CD4-positive, alpha-beta T cell (primary cell): ENCODE data around the gene PVALB. TPM values are rescaled to one million over a fixed set of nuclear protein-coding genes. Genes with fewer than 3 reads are reported as not detected.

Experiments used
- ATAC-seq: fragments of 200-7000 bp; cut with Tn5 transposase; one replicate; pipeline ENCODE4 v1.10.0; 2022; ENCODE audit warnings: mild to moderate bottlenecking; ENCODE audit not compliant: poor library complexity
- CTCF ChIA-PET: fragments of 350-600 bp; sonication (Branson Sonifier 250); formaldehyde crosslinking; loops from one replicate; lab custom pipeline; 2021; ENCODE audit warnings: antibody characterized with exemption, inconsistent platforms; lab: Charles Lee
- POLR2A ChIA-PET: fragments of 350-600 bp; sonication (Branson Sonifier 250); formaldehyde crosslinking; loops from one replicate; lab custom pipeline; 2021; ENCODE audit warnings: antibody characterized with exemption, inconsistent platforms; lab: Charles Lee
- DNase-seq, 14 experiments: peaks; one replicate each; pipeline ENCODE4 v3.0.0-alpha.2; 2013 to 2020; ENCODE audit warnings: mixed read lengths in 2 of 14
- H3K27ac ChIP-seq, 2 donors: one replicate each; pipeline versions ENCODE4 v1.5.1 to v1.7.0; 2013; ENCODE audit warnings: low read length in 2 of 2, low read depth in 1 of 2, mild to moderate bottlenecking in 1 of 2
- H3K27me3 ChIP-seq, 2 experiments: 1 replicate in 1 of 2; 2 replicates in 1 of 2; pipeline versions ENCODE4 v1.6.1 to v1.7.0; 2013; ENCODE audit warnings: low read length in 2 of 2, control low read depth in 1 of 2, mild to moderate bottlenecking in 1 of 2, moderate library complexity in 1 of 2; ENCODE audit not compliant: insufficient read depth in 2 of 2, control insufficient read depth in 1 of 2
- H3K36me3 ChIP-seq: one replicate; pipeline ENCODE4 v1.6.1; 2013; ENCODE audit warnings: low read length, control low read depth; ENCODE audit not compliant: insufficient read depth
- H3K4me1 ChIP-seq: one replicate; pipeline ENCODE4 v1.6.1; 2013; ENCODE audit warnings: low read length, control low read depth; ENCODE audit not compliant: insufficient read depth
- H3K4me3 ChIP-seq: one replicate; pipeline ENCODE4 v1.5.1; 2013; ENCODE audit warnings: mild to moderate bottlenecking, low read length, moderate library complexity
- H3K9me3 ChIP-seq, 2 experiments: 1 replicate in 1 of 2; 2 replicates in 1 of 2; pipeline versions ENCODE4 v1.6.1 to v1.7.0; 2013; ENCODE audit warnings: low read length in 2 of 2, mild to moderate bottlenecking in 2 of 2, control low read depth in 1 of 2, moderate library complexity in 1 of 2; ENCODE audit not compliant: control insufficient read depth in 1 of 2, insufficient read depth in 1 of 2
- H3K27ac Mint-ChIP-seq: one replicate; pipeline ENCODE4 v1.8.0; 2020; ENCODE audit warnings: mixed read lengths
- H3K27me3 Mint-ChIP-seq: one replicate; pipeline ENCODE4 v1.8.0; 2021; ENCODE audit warnings: mixed read lengths
- H3K36me3 Mint-ChIP-seq: one replicate; pipeline ENCODE4 v1.8.0; 2021; ENCODE audit warnings: low read depth, mixed read lengths
- H3K4me1 Mint-ChIP-seq: one replicate; pipeline ENCODE4 v1.8.0; 2021; ENCODE audit warnings: low read depth, mixed read lengths
- H3K4me3 Mint-ChIP-seq: one replicate; pipeline ENCODE4 v1.8.0; 2020; ENCODE audit warnings: mild to moderate bottlenecking, mixed read lengths
- H3K9me3 Mint-ChIP-seq: one replicate; pipeline ENCODE4 v1.8.0; 2020; ENCODE audit warnings: mixed read lengths
- CTCF ChIP-seq: fragments of 200-600 bp; IDR thresholded peaks from one replicate; pipeline ENCODE4 v1.8.0; 2022; ENCODE audit warnings: antibody characterized with exemption, mild to moderate bottlenecking
- intact Hi-C, 2 experiments: fragments of 100-400 bp; cut with DNase I in 1 of 2; cut with micrococcal nuclease in 1 of 2; formaldehyde crosslinking; loops; one replicate each; pipeline versions ENCODE4 v1.15.1 to v1.9.0; 2023 to 2025; cut with DNase I, micrococcal nuclease
- total RNA-seq, 174 experiments: library from RNA in 2 of 174; stranded (reverse) in 2 of 174; gene quantifications; one replicate each; pipeline ENCODE4 v1.2.3 and lab custom pipeline; 2021 to 2026

The PVALB gene
- total RNA-seq, 2 experiments from 2014 or later: not detected

DNA sequence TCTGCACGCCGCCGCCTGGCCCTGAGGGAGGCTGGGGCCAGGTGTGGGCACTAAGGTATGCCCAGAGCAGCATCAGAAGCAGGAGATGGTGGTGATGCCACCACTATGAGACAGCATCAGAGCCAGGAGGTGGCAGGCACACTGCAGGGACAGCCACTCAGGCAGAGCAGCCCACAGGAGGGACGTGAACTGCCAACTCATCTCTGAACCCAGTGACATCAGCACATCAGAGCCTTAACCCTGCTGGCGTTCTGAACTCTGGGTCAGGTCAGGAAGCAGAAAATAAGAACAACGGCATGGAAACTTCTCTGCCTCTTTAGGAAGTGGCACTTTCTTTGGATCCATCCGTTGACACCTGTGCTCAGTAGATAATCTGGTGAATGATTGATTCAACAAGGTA lies 26.2 kb downstream of the PVALB start:
- DNase-seq: no peak
- Histone ChIP-seq H3K27me3 (peaks cover 3 to 4% of the 10 kb centered on the region in 2 experiments), H3K9me3 (no peaks in the 10 kb centered on the region), H3K4me1 (no peaks in the 10 kb centered on the region), H3K4me3 (no peak overlapping the region), H3K36me3 (no peaks in the 10 kb centered on the region), H3K27ac (no peak overlapping the region)
- no peaks in the 10 kb centered on the region for H3K4me1 Mint-ChIP-seq
- CTCF ChIA-PET: no interaction called here
- H3K4me3 Mint-ChIP-seq: no peak overlapping the region
- H3K27me3 Mint-ChIP-seq: peaks cover 6% of the 10 kb centered on the region
- intact Hi-C loops: no loop called here
- no peak overlapping the region for H3K27ac Mint-ChIP-seq
- H3K9me3 Mint-ChIP-seq: no peaks in the 10 kb centered on the region
- POLR2A ChIA-PET: no interaction called here
- no peak for TF ChIP-seq CTCF
- H3K36me3 Mint-ChIP-seq: no peaks in the 10 kb centered on the region
- ATAC-seq: no peak

DNA sequence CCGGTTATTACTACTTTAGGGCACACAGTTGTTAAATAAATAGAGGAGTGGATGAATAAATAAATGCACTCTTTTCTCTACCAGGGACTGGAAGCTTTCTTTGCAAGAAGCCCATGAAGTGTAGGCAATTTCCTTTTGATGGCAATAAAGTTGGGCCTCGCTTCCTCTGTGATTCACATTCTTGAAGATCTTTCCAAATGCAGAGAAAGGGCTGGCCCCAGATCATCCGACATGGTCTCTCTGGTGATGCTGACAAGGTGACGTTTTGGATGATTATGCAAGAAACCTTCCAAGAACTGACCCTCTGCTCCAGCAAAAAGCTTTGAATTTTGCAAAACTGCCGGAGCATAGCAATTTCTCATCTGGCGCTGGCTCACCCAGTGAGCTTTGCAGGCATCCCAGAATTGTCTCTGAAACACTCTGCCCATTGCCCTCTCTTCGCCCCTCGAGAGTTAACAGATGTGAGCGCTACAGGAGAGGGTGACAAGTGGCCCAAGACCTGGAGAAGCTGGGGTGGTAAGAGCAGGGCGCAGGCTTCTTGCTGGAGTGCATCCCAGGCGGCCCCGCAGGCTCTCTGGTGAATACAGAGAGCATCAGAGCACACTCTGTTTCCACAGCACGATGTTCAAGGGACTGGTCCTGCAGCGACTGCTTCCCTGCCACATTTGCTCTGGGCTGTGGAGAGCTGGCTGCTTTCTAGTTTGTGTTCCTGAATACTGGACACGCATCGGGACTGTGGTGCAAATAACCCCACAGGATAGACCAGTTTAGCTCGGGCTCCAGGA lies 29.4 kb downstream of the PVALB start:
- intact Hi-C loops: no loop called here
- Mint-ChIP-seq H3K27ac (no peak overlapping the region), H3K4me3 (no peak overlapping the region), H3K36me3 (no peaks in the 10 kb centered on the region), H3K9me3 (no peaks in the 10 kb centered on the region), H3K4me1 (no peaks in the 10 kb centered on the region), H3K27me3 (no peaks in the 10 kb centered on the region)
- Histone ChIP-seq H3K4me3 (no peak overlapping the region), H3K4me1 (peaks cover under 1% of the 10 kb centered on the region), H3K27ac (no peak overlapping the region), H3K9me3 (no peaks in the 10 kb centered on the region), H3K27me3 (peaks cover 0 to 2% of the 10 kb centered on the region in 2 experiments), H3K36me3 (no peaks in the 10 kb centered on the region)
- no peak for TF ChIP-seq CTCF
- DNase-seq (no peak), ATAC-seq (no peak)
- POLR2A ChIA-PET: interaction anchor here (0.8 kb wide), 1 partner anchor 11 kb away, joined by 3 read pairs; the partner anchor contains the start of gene IFT27
- CTCF ChIA-PET: interaction anchor here (1.8 kb wide), 1 partner anchor 69 kb away, joined by 6 read pairs; no protein-coding TSS in a partner anchor

DNA sequence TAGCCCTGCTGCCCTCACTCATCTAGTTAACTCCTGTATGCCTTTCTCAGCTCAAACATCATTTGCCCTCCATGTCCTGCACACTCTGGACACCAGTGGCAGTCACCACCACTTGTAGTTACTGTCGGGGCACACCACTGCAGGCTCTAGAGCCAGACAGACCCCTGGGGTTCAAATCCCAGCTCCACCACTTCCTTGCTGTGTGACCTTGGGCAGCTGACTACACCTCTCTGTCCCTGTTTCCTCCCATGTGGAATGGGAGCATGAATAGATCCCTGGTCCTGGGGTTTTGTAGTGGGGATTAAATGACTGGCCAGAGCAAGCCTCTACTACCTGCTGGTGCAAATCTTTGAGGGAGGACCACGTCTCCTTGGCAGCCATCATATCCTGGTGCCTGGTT lies 33.1 kb downstream of the PVALB start:
- Histone ChIP-seq H3K9me3 (no peaks in the 10 kb centered on the region), H3K27ac (no peak overlapping the region), H3K27me3 (no peaks in the 10 kb centered on the region), H3K4me1 (peaks cover 10% of the 10 kb centered on the region), H3K36me3 (no peaks in the 10 kb centered on the region), H3K4me3 (no peak overlapping the region)
- POLR2A ChIA-PET: no interaction called here
- H3K27me3 Mint-ChIP-seq: no peaks in the 10 kb centered on the region
- no peak for ATAC-seq
- no peaks in the 10 kb centered on the region for H3K36me3 Mint-ChIP-seq
- CTCF ChIA-PET: interaction anchor here (0.9 kb wide), 1 partner anchor 73 kb away, joined by 3 read pairs; no protein-coding TSS in a partner anchor
- peaks cover 9% of the 10 kb centered on the region for H3K4me1 Mint-ChIP-seq
- H3K27ac Mint-ChIP-seq: no peak overlapping the region
- no peaks in the 10 kb centered on the region for H3K9me3 Mint-ChIP-seq
- no peak overlapping the region for H3K4me3 Mint-ChIP-seq
- no peak for TF ChIP-seq CTCF
- no peak for DNase-seq
- intact Hi-C loops: loop anchor here in 1 of 2 experiments (2.0 to 5.0 kb wide), 2 partner anchors 414 to 477 kb away; no protein-coding TSS in a partner anchor
